ENCODE results near the gene PHEX. TPM values are rescaled to one million over a fixed set of nuclear protein-coding genes. Genes with fewer than 3 reads are reported as not detected.

The PHEX gene
- total and polyA plus RNA-seq, 12 donors = 0.07 to 0.33 (median 0.10) TPM; not detected in 1

DNA sequence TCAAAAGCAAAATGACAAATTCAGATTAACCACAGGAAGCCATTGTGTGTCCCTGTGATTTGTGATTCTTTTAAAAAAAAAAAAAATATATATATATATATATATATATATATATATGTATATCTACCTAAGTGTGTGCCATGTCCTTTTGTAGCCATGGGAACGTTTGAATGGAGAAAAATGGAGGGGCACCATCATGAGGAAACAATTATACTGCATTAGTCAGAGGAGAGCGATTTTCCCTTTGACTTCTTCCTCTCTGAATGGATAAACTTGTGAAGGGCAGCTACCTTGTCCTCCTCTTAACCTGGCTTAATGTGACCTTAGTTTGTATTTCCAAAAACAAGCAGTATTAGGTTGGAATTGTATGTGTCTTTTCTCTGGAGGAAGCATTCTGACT is 217.2 kb downstream of the PHEX start:
- no peaks in the 10 kb centered on the region for H3K4me1 ChIP-seq (replicated peaks in 1 of 2)
- TF ChIP-seq POLR2A (IDR thresholded peaks at IDR 0.05) (no peak), CTCF (IDR thresholded peaks at IDR 0.05) (no peak)
- no peaks in the 10 kb centered on the region for H3K36me3 ChIP-seq (replicated peaks in 1 of 2)
- 43 to 75% (median 55%) methylated on average over 2 of the region's 2 CpGs for WGBS, 4 donors
- no peak overlapping the region for H3K4me3 ChIP-seq
- no peak overlapping the region for H3K27ac ChIP-seq
- intact Hi-C loops (cut with DNase I) = no loop called here
- H3K27me3 ChIP-seq = no peaks in the 10 kb centered on the region
- H3K9me3 ChIP-seq (replicated peaks in 1 of 3) = no peaks in the 10 kb centered on the region
- no peak for DNase-seq

DNA sequence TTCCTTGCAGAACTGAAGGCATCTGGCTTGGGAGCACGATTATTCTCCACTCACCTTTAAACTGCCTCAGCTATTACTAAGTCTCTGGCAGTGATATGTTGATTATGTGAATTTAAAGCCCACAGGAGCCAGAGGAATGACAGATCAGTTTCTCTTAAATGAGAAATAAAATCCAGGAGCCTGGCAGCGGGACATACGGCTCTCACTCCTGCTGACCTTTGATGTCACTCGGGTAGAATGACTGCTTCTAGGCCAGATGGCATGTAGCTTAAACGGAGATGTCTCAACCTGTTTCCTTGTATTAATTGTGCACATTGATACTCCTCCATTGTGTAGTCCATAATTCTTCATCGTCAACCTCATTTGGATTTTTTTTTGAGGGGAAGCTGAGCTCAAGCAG is 236.6 kb downstream of the PHEX start:
- no peaks in the 10 kb centered on the region for H3K4me1 ChIP-seq (replicated peaks in 1 of 2)
- H3K36me3 ChIP-seq (replicated peaks in 1 of 2) = no peaks in the 10 kb centered on the region
- no peak overlapping the region for H3K4me3 ChIP-seq
- TF ChIP-seq CTCF (IDR thresholded peaks at IDR 0.05) (no peak), POLR2A (IDR thresholded peaks at IDR 0.05) (no peak)
- peaks cover 4% of the 10 kb centered on the region for H3K27me3 ChIP-seq
- no peaks in the 10 kb centered on the region for H3K9me3 ChIP-seq (replicated peaks in 1 of 3)
- no peak overlapping the region for H3K27ac ChIP-seq
- DNase-seq = no peak
- intact Hi-C loops (cut with DNase I) = no loop called here
- WGBS, 4 donors = 56 to 68% (median 63%) methylated on average over 4 to 6 of the region's 6 CpGs

- Histone ChIP-seq H3K36me3 (replicated peaks in 1 of 2) (no peaks in the 10 kb centered on the region), H3K9me3 (replicated peaks in 1 of 3) (no peaks in the 10 kb centered on the region), H3K4me3 (no peak within 1 kb of the TSS), H3K27me3 (peaks cover 4% of the 10 kb centered on the region), H3K27ac (no peak within 1 kb of the TSS), H3K4me1 (replicated peaks in 1 of 2) (no peaks in the 10 kb centered on the region)
- TF ChIP-seq CTCF (IDR thresholded peaks at IDR 0.05) (no peak), POLR2A (IDR thresholded peaks at IDR 0.05) (no peak)
- DNase-seq = no peak
- WGBS, 4 donors = 81 to 84% (median 82%) methylated on average over 13 of the region's 13 CpGs
- intact Hi-C loops (cut with DNase I) = no loop called here
Measured at GRCh38 chrX:22272613-22273012, 240.5 kb downstream of the PHEX start, which contains the start of gene CBLL2. TSS of gene CBLL2 (plus strand) at chrX:22272913. CDS start at chrX:22272992, 79 bp downstream.

- H3K27ac ChIP-seq = no peak overlapping the region
- H3K36me3 ChIP-seq (replicated peaks in 1 of 2) = no peaks in the 10 kb centered on the region
- TF ChIP-seq CTCF (IDR thresholded peaks at IDR 0.05) (no peak), POLR2A (IDR thresholded peaks at IDR 0.05) (no peak)
- H3K27me3 ChIP-seq = peaks cover 4% of the 10 kb centered on the region
- H3K4me1 ChIP-seq (replicated peaks in 1 of 2) = no peaks in the 10 kb centered on the region
- WGBS, 4 donors = 78 to 87% (median 84%) methylated on average over 14 to 15 of the region's 15 CpGs
- no peak for DNase-seq
- intact Hi-C loops (cut with DNase I) = no loop called here
- H3K4me3 ChIP-seq = no peak overlapping the region
- no peaks in the 10 kb centered on the region for H3K9me3 ChIP-seq (replicated peaks in 1 of 3)
Measured at GRCh38 chrX:22273714-22274317, 241.7 kb downstream of the PHEX start.

All from adrenal gland (tissue), 12 donors.